Activated CD4-positive, alpha-beta T cell treated with anti-CD3 and anti-CD28 coated beads for 36 hours (primary cell): ENCODE results near the gene ANGEL1. TPM values are rescaled to one million over a fixed set of nuclear protein-coding genes. Genes with fewer than 3 reads are reported as not detected.

ENCODE experiments used
- ATAC-seq: fragments of 200-7000 bp; cut with Tn5 transposase; one replicate; pipeline ENCODE4 v1.10.0; 2021; ENCODE audit warnings: mild to moderate bottlenecking, moderate library complexity
- CTCF ChIA-PET: fragments of 350-600 bp; sonication (Branson Sonifier 250); formaldehyde crosslinking; loops from one replicate; lab custom pipeline; 2021; ENCODE audit warnings: antibody characterized with exemption; lab: Charles Lee
- POLR2A ChIA-PET: fragments of 350-600 bp; sonication (Branson Sonifier 250); formaldehyde crosslinking; loops from one replicate; lab custom pipeline; 2021; ENCODE audit warnings: antibody characterized with exemption, inconsistent platforms; lab: Charles Lee
- DNase-seq: peaks from one replicate; pipeline ENCODE4 v3.0.0-alpha.2; 2020
- H3K27ac Mint-ChIP-seq: one replicate; pipeline ENCODE4 v1.8.0; 2021; ENCODE audit warnings: mixed read lengths
- H3K27me3 Mint-ChIP-seq: one replicate; pipeline ENCODE4 v1.8.0; 2021; ENCODE audit warnings: mixed read lengths
- H3K36me3 Mint-ChIP-seq: one replicate; pipeline ENCODE4 v1.8.0; 2021; ENCODE audit warnings: low read depth, mixed read lengths
- H3K4me1 Mint-ChIP-seq: one replicate; pipeline ENCODE4 v1.8.0; 2021; ENCODE audit warnings: mixed read lengths
- H3K4me3 Mint-ChIP-seq: one replicate; pipeline ENCODE4 v1.8.0; 2021; ENCODE audit warnings: mild to moderate bottlenecking, moderate library complexity, mixed read lengths
- H3K9me3 Mint-ChIP-seq: one replicate; pipeline ENCODE4 v1.8.0; 2021; ENCODE audit warnings: low read depth, mixed read lengths
- intact Hi-C, 2 experiments: fragments of 100-400 bp; cut with DNase I in 1 of 2; cut with micrococcal nuclease in 1 of 2; formaldehyde crosslinking; loops; one replicate each; pipeline versions ENCODE4 v1.14.2 to v1.15.1; 2022 to 2024; cut with DNase I, micrococcal nuclease
- total RNA-seq, 2 experiments: library from RNA; stranded (reverse); gene quantifications; one replicate each; pipeline ENCODE4 v1.2.3, GENCODE V29; 2021

ANGEL1 gene
- total RNA-seq, 2 experiments from 2014 or later = 15.8 to 17.2 TPM

DNA sequence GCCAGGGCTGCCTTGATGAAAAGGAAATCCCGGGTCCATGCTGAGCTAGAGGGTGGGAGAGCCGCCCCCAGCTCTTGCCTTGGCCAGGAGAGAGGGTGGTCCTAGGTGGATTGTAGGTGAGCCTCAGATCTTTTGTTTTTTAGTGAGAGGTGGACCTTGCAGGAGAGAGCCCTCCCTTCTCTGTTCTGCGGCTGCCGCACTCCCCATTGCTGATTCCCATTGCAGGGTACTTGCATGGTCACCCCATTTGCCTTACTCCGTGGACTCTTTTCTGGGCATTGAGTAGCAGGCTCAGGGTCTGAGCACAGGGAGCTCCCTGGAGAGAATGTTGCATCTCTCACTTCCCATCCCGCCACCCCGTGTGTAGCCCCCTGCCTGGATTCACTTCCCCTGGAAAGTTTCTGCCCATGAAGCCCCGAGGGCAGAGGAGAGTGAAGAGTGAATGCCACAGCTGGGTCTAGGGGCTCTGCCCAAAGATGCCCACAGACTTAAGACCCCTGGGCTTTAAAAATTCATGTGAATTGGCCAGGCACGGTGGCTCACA lies 41.2 kb downstream of the ANGEL1 start:
- Mint-ChIP-seq H3K9me3 (no peaks in the 10 kb centered on the region), H3K27me3 (no peaks in the 10 kb centered on the region), H3K4me3 (no peak overlapping the region), H3K36me3 (no peaks in the 10 kb centered on the region), H3K4me1 (peaks cover 24% of the 10 kb centered on the region), H3K27ac (no peak overlapping the region)
- ChIA-PET POLR2A (interaction anchor here (0.7 kb wide), 1 partner anchor 172 kb away, joined by 4 read pairs; no protein-coding TSS in a partner anchor), CTCF (interaction anchor here (0.6 to 3.8 kb wide), 3 partner anchors 14 to 170 kb away, joined by 3 to 23 read pairs (median 3); no protein-coding TSS in a partner anchor)
- ATAC-seq (no peak), DNase-seq (no peak)
- intact Hi-C loops = no loop called here

DNA sequence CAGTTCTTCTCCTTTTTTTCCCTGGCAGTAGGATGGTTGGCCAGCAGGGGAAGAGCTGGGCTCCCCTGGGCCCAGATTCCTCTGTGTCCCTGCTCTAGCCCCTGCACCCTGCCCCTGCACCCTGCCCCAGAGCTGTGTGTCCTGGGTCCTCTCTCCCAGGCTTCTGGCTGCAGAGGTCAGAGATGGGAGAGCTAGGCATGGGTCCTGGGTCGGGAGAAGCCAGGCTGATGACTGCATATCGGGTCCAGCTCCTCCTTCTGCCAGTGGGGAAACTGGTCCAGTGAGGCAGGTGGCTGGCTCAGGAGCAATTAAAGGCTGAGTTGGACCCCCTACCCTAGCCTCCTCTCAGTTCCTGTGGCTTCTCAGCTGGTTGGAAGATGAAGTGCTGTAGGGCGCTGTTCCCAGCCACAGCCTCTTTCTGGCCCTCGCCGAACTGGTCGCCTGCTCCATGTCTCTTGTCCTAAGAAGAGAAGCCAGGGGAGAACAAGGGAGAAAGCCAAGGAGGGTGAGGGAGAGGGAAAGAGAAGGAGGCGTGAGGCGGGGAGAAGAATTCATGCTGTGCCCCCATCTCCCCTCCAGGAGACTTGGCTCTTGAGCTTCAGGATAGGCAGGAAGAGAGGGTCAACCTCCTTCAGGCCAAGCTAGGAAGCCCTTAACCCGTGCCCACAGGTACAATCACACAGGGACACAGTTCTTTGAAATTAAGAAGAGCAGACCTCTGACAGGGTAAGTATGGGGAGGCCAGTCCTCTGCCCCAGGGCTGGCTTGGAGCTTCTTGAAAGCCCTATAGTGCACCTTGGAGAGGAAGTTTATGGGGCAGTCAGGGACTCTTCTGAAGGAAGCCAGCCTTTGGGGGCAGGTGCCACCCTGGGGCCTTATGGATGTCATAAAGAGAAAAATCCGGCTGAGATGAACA lies 41.9 kb downstream of the ANGEL1 start:
- Mint-ChIP-seq H3K36me3 (no peaks in the 10 kb centered on the region), H3K4me3 (no peak overlapping the region), H3K27me3 (no peaks in the 10 kb centered on the region), H3K9me3 (no peaks in the 10 kb centered on the region), H3K27ac (no peak overlapping the region), H3K4me1 (peaks cover 24% of the 10 kb centered on the region)
- CTCF ChIA-PET = interaction anchor here (0.6 to 3.8 kb wide), 4 partner anchors 12 to 171 kb away, joined by 3 to 23 read pairs (median 4); no protein-coding TSS in a partner anchor
- intact Hi-C loops = no loop called here
- no peak for ATAC-seq
- POLR2A ChIA-PET = no interaction called here
- DNase-seq = no peak

DNA sequence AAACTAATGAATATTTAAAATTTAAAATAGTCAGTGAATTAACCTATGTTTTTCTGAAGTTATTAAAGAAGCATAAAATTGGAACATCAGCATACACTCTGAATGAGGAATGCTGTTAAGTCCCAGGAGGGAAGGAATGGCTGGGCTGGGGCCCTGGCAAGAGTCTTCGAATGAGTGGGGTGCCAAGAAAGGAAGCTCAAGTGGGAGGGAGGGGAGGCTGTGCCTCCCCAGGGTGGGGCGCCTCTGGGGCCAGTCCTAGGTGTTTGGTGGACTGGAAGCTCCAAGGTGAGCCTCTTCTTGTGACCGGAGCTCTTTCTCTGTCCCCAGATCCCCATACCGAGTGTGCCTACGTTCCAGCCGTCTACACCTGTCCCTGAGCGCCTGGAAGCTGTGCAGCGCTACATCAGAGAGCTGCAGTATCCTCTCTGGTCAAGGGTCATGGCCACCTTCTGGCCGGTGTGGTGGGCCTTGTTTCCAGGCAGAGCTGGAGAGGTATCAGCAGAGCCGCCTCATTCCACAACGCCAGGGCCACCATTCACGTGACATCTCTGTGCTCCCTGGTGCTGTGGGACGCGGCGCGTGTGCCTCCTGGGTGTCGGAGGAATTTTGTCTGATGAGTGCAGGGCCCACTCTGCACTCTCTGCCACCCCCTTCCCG lies 42.9 kb downstream of the ANGEL1 start:
- ChIA-PET POLR2A (no interaction called here), CTCF (interaction anchor here (1.3 to 3.8 kb wide), 3 partner anchors 13 to 41 kb away, joined by 5 to 23 read pairs (median 5); no protein-coding TSS in a partner anchor)
- no peaks in the 10 kb centered on the region for H3K9me3 Mint-ChIP-seq
- H3K36me3 Mint-ChIP-seq = no peaks in the 10 kb centered on the region
- no peak overlapping the region for H3K27ac Mint-ChIP-seq
- DNase-seq = no peak
- ATAC-seq = no peak
- H3K4me3 Mint-ChIP-seq = no peak overlapping the region
- H3K4me1 Mint-ChIP-seq = peaks cover 24% of the 10 kb centered on the region
- intact Hi-C loops = loop anchor here in 1 of 2 experiments (2.0 to 5.0 kb wide), 2 partner anchors 43 to 57 kb away; partner anchors contain the start of gene ANGEL1
- no peaks in the 10 kb centered on the region for H3K27me3 Mint-ChIP-seq

- H3K27me3 Mint-ChIP-seq = no peaks in the 10 kb centered on the region
- ChIA-PET CTCF (interaction anchor here (1.7 to 3.8 kb wide), 2 partner anchors 16 to 42 kb away, joined by 5 to 23 read pairs; no protein-coding TSS in a partner anchor), POLR2A (no interaction called here)
- peaks cover 23% of the 10 kb centered on the region for H3K4me1 Mint-ChIP-seq
- DNase-seq = no peak
- no peaks in the 10 kb centered on the region for H3K9me3 Mint-ChIP-seq
- H3K27ac Mint-ChIP-seq = peak overlapping the region; percentile 80
- intact Hi-C loops = loop anchor here (1.0 to 5.0 kb wide), 3 partner anchors 43 to 57 kb away; partner anchors contain the start of gene ANGEL1 (in 2 of the 2)
- no peaks in the 10 kb centered on the region for H3K36me3 Mint-ChIP-seq
- H3K4me3 Mint-ChIP-seq = peak overlapping the region; percentile 23
- ATAC-seq = no peak
Measured at GRCh38 chr14:76768671-76769500, 43.8 kb downstream of the ANGEL1 start.

GRCh38 chr14:76767681-76768656 lies 44.7 kb downstream of the ANGEL1 start:
- ATAC-seq (peak; percentile 100), DNase-seq (peak; percentile 86)
- CTCF ChIA-PET = interaction anchor here (0.6 to 3.8 kb wide), 5 partner anchors 15 to 58 kb away, joined by 3 to 23 read pairs (median 5); no protein-coding TSS in a partner anchor
- intact Hi-C loops = loop anchor here (1.0 to 5.0 kb wide), 3 partner anchors 44 to 56 kb away; partner anchors contain the start of gene ANGEL1 (in 2 of the 2)
- POLR2A ChIA-PET = no interaction called here
- Mint-ChIP-seq H3K9me3 (no peaks in the 10 kb centered on the region), H3K27ac (peak overlapping the region; percentile 80), H3K27me3 (peaks cover 2% of the 10 kb centered on the region), H3K4me3 (peak overlapping the region; percentile 23), H3K4me1 (peaks cover 17% of the 10 kb centered on the region), H3K36me3 (no peaks in the 10 kb centered on the region)

DNA sequence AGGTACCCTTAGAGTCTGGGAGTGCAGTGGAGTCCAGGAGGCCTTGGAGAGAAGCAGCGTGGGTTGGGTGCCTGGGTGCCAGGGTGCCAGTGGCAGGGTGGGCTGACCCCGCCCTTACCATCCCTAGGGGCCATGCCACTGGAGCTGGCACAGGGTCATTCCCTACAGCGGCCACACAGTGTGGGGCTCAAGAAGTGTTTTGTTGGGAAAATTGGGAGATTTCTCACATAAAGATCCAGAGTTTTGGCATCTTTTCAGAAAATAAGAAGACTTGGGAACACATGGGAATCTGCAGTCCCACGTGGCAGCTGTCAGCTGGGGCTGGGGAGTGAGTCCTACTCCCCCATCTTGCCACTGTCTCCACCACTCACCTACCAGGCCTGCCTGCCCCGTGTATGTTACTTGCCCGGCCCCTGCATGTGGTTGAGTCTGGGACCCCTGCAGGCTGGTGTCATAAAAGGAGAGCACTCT lies 47.2 kb downstream of the ANGEL1 start:
- DNase-seq (no peak), ATAC-seq (no peak)
- POLR2A ChIA-PET = interaction anchor here (0.6 kb wide), 1 partner anchor 44 kb away, joined by 4 read pairs; no protein-coding TSS in a partner anchor

DNA sequence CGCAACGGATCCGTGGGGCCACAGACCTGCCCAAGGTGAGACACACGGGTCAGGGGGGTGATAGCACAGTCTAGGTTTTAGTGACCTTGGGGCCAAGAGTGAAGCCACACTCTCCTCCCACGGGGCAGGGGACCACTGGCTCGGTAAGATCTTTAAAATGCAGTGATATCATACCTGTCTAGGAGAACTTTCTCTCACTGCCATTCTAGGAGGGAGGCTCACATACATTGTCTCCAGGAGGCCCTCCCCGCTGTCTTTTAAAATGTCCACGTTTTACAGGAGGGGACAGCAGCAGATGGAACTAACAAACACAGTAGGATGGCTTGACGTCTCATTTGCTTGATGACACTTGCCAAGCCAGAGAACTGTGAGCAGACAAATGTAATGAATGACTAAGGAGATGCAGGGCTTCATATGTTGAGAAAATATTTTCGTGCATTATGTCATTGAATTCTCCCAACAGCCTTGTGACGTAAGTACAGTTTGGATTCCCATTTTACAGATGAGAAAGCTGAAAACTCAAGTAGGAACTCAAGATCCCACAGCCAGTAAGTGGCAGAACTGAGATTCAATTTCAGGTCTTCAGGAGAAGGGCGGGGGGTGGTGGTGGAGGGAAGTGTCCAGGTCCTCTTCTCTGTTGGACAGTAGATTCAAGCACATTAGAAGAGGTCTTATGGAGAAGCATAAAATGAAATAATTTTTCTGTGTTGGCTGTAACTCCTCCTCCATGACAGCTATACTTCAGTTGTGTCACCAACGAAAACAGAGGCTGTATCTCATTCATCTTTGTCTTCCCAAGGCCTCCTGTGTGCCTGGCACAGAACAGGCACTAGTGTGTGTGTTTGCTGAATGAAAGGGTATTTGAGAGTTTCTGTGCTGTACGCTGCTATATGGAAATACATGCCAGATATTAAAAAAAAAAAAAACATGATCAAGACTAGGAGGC lies 49.3 kb downstream of the ANGEL1 start:
- H3K9me3 Mint-ChIP-seq = no peaks in the 10 kb centered on the region
- CTCF ChIA-PET = no interaction called here
- H3K27me3 Mint-ChIP-seq = peaks cover 22% of the 10 kb centered on the region
- ATAC-seq = no peak
- no peak overlapping the region for H3K27ac Mint-ChIP-seq
- no peaks in the 10 kb centered on the region for H3K36me3 Mint-ChIP-seq
- POLR2A ChIA-PET = no interaction called here
- no peak for DNase-seq
- intact Hi-C loops = no loop called here
- H3K4me3 Mint-ChIP-seq = no peak overlapping the region
- H3K4me1 Mint-ChIP-seq = peaks cover 16% of the 10 kb centered on the region

More for the DNA sequence above, 47.2 kb downstream of the ANGEL1 start:
- no peaks in the 10 kb centered on the region for H3K36me3 Mint-ChIP-seq
- peaks cover 13% of the 10 kb centered on the region for H3K27me3 Mint-ChIP-seq
- no peak overlapping the region for H3K27ac Mint-ChIP-seq
- peaks cover 25% of the 10 kb centered on the region for H3K4me1 Mint-ChIP-seq
- CTCF ChIA-PET = interaction anchor here (0.6 to 2.2 kb wide), 4 partner anchors 19 to 55 kb away, joined by 3 to 10 read pairs (median 4); no protein-coding TSS in a partner anchor
- no peak overlapping the region for H3K4me3 Mint-ChIP-seq
- H3K9me3 Mint-ChIP-seq = no peaks in the 10 kb centered on the region
- intact Hi-C loops = loop anchor here in 1 of 2 experiments (5.0 kb wide), 1 partner anchor 53 kb away; no protein-coding TSS in a partner anchor

DNA sequence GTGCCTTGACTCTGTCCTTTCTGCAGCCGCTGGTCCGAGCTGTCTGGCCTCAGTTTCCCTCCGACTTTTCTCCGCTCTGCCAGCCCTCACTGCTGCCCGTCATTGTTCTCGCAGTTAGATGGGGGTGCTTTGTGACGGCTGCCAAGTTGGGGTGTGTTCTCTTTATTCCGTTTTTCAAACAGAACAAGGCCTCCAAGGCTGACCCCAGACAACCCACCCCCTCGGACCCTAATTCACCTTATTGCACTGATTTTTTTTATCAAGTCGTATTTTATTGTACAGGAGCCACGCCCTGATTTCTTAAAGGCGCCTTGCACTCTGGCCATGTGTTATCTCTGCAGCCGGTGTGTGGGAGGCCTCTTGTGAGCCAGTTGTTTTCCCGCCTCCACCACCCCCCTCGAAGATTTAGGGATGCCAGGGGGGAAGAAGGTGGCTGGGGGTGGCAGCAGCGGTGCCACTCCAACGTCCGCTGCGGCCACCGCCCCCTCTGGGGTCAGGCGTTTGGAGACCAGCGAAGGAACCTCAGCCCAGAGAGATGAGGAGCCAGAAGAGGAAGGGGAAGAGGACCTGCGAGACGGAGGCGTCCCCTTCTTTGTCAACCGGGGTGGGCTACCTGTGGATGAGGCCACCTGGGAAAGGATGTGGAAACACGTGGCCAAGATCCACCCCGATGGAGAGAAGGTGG lies 50.1 kb downstream of the ANGEL1 start:
- CTCF ChIA-PET = interaction anchor here (0.6 kb wide), 1 partner anchor 306 kb away, joined by 3 read pairs; no protein-coding TSS in a partner anchor
- Mint-ChIP-seq H3K4me1 (peaks cover 8% of the 10 kb centered on the region), H3K27ac (no peak overlapping the region), H3K9me3 (no peaks in the 10 kb centered on the region), H3K36me3 (no peaks in the 10 kb centered on the region), H3K4me3 (peak overlapping the region; percentile 73), H3K27me3 (peaks cover 27% of the 10 kb centered on the region)
- intact Hi-C loops = no loop called here
- POLR2A ChIA-PET = no interaction called here
- no peak for DNase-seq
- ATAC-seq = no peak
